Ecto neural progenitor cell (in vitro differentiated cells): ENCODE data around the gene PTK7.

Experiments
- DNase-seq: peaks from one replicate; pipeline ENCODE4 v3.0.0-alpha.2; 2018; ENCODE audit warnings: low spot score

Gene PTK7

DNA sequence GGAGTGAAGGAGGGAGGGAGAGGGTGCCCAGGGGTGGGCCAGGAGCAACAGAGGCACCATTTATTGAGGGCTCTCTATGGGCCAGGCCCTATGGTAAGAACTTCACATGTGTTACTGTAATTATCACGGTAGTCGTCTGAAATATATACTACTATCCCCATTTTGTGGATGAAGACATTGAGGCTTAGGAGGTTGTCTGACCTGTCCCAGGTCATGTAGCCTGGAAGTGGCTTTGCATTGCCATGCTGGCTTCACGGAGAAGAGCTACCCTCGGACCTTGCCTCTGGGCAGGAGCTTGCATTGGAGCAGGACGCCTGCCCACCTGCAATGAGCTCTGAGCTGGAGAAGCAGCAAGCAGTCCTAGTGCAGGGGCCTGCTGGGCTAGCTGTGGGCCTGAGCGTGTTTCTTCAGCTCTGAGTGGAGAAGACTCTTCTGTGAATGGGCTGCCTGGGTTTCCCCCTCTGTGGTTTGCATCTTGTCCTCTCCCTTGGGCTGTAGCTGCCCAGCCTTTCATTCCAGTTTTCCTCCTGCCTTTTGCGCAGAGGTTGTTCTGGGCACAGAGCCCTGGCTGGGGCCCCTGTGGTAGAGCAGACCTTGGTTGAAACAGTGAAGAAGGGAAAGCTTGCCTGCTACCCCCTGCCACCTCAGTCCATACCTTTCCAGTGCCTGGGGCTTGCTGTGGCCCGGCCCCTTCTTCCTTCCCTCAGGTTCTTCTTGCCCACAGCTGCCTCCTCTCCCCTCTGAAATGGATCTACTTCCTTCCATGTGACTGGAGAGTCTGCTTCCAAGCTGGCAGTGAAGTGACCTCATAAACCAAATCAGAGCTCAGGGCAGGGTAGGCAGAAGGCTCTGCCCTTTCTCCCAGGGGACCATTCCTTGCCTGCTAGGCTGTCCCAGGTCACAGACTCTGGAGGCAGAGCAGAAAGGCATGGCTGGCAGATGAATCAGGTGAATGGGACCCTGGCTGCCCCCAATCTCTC, 70.9 kb downstream of the PTK7 start:
- no peak for DNase-seq

- no peak for DNase-seq
Observed at GRCh38 chr6:43147691-43148477, 71.8 kb downstream of the PTK7 start.

GRCh38 chr6:43149265-43149664, 73.2 kb downstream of the PTK7 start:
- no peak for DNase-seq

DNA sequence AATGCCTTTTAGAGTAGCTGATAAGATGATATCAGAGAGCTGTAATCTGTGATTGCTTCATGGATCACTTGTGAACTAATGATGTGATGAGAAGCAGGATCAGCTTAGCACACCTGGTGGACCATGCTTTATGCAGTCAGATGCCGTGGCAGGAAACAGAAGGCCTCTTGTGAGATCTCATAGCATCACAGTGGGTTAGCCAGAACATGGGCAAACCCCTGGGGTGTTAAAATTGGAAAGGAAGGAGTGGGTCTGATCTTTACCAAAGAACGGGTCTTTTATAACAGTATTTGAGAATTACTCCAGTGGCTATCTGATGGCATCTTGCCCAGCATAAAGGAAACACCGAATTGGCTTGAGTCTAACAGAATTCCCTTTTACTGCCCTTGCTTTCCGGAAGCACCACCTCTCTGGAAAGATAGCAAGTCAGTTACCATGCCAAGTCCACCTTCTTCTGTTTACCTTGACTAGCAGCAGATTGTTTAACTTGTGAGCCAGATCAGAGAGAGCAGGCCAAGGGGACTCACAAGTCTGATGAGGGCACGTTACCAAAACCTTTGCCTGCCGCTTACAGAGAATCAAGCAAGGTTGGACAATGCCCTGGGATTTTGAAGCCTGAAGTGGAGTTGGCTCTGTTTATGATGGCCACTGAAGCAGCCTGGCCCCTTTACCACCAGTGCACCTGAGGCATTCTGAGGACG, 74.1 kb downstream of the PTK7 start:
- DNase-seq: no peak

DNA sequence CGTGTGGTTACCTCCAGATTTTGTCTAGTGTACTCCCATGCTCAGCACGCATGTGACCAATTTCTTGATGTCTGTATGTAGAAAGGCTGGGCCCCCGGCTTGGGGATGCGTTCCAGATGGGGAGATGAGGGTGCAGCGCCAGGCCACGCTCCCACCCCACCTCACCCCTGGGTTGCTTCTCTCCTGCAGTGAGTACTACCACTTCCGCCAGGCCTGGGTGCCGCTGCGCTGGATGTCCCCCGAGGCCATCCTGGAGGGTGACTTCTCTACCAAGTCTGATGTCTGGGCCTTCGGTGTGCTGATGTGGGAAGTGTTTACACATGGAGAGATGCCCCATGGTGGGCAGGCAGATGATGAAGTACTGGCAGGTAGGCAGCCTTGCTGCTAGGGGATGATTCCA, 83.5 kb downstream of the PTK7 start:
- no peak for DNase-seq

GRCh38 chr6:43163899-43164298, 87.8 kb downstream of the PTK7 start:
- no peak for DNase-seq

- no peak for DNase-seq
Observed at GRCh38 chr6:43170417-43170930, 94.4 kb downstream of the PTK7 start.

DNA sequence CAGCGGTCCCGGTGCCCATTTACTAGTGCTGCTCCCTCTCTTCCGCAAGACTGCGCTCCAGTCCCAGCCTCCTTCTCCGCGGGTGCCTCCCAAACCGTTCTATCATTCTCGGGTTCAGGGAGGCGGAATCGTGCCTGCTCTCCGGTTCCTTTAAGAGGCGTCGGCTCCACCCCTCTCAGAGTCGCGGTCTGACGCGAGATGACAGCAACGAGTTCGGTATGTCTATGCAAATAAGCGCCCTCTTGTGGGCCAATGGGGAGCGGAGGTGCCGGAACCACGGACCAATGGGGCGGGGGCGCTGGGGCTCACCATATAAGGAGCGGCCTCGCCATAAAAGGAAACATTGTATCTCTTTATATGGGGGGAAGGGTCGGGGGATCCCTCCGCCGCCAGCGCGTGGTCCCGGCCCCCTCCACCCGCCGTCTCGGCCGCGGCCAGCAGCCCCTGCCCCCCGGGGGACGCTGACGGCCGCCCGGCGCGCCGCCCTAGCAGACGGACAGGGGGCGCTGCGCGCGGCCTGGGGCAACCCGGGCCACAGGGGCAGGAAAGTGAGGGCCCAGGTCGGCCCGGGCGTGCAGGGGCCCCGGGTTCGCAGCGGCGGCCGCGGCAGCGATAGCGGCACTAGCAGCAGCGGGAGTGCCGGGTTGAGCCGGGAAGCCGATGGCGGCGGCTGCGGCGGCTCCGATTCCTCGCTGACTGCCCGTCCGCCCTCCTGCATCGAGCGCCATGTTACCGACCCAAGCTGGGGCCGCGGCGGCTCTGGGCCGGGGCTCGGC, 95.0 kb downstream of the PTK7 start, which contains the start of gene SRF:
SRF (plus strand) TSS at position 339 of the 776 bp plus-strand sequence; CDS start at position 727, 388 bp downstream.
- DNase-seq: peak; percentile 99

GRCh38 chr6:43171707-43172103, 95.6 kb downstream of the PTK7 start:
- DNase-seq: no peak

- peak; percentile 74 for DNase-seq
Observed at GRCh38 chr6:43172104-43173007, 96.2 kb downstream of the PTK7 start.

GRCh38 chr6:43173591-43174262, 97.6 kb downstream of the PTK7 start:
- DNase-seq: no peak

DNA sequence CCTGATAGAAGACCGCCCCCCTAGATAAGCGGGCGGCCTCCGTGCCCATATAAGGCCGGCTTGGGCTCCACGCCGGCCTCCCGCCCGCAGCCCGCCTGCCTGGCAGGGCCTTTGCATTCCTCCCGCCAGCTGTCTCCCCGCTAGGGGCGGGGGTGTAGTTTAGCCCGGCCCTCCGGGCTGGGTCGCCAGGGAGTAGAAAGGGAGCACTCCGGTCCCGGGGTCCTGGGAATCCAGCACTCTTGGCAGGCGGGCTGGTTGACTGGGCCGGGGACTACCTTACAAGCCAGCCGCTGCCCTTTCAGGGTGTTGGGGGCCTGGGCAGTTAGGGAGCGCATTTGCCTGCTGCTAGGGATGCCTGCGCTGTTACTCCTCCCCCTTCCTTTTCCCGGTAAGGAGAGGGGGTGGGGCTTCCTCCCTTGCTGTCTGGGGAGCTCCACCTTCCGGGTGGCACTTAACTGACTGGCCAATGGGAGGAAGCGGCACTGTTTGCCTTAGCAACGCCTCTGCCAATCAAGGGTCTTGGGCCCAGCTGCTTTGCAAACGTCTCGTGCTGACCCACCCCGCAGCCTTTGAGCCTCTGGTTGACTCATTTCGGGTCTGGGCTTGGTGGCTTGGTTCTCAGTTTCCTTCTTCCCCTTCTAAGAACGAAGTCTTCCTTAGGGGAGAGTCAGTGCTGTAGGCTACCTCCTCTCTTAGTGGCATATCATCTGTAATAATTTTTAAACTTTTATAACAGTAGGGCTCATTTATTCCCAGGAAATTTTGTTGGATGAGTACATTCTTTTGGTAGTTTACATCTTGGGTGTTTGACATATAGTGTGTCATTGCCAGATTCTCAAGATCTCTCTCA, 98.4 kb downstream of the PTK7 start:
- peak; percentile 98 for DNase-seq

DNA sequence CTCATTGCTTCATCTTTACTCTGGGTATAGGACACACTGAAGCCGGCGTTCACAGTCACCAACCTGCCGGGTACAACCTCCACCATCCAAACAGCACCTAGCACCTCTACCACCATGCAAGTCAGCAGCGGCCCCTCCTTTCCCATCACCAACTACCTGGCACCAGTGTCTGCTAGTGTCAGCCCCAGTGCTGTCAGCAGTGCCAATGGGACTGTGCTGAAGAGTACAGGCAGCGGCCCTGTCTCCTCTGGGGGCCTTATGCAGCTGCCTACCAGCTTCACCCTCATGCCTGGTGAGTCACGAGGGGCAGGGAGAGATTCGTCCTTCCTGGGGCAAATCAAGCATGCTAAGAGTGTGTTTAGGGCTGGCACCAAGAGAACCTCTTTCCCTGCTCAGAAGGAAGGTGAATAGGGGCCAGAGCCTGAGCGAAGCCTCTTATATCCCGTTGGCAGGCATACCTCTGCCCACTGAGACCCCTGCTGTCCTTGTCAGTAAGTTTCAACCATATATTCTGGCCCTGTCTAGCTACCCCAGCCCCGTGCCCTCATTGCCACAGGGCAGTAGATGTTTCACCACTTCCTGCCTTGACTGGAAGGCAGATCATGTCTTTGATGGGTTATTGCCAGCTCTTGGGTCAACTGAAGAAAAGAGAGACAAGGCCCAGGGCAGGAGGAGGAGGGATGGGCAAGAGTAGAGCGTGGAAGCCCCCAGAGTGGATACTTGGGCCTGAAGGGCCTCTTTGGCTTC, 99.7 kb downstream of the PTK7 start:
- DNase-seq: no peak

- no peak for DNase-seq
Observed at GRCh38 chr6:43176423-43176786, 100.3 kb downstream of the PTK7 start.

- no peak for DNase-seq
Observed at GRCh38 chr6:43178150-43178549, 102.0 kb downstream of the PTK7 start.

GRCh38 chr6:43178951-43179830, 103.1 kb downstream of the PTK7 start:
- no peak for DNase-seq

DNA sequence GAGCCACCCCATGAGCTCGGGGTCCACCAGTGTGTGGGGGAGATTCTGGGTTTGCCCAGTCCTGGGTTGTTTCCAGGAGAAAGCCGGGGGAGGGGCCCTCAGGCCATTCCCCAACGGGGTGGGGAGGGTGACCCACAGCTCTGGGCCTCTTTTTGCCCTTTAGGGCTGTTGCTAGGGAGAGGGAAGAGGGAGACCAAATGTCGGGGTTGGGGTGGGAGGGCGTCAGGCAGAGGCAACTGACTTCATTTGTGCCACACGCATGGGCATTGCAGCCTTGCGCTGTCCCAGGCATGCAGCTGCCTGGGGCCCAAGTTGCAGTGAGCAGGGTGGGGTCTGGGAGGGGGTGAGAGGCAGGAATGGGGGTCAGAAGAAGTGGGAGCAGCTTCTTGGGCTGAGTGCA, 103.9 kb downstream of the PTK7 start:
- no peak for DNase-seq
